Activated CD4-positive, alpha-beta T cell treated with anti-CD3 and anti-CD28 coated beads, Interleukin-2, Interleukin-4, amounts not matched to agents 100 ng/mL and 50 ng/mL, durations not matched to agents 16 hours and 8 hours (primary cell): Measurements from ENCODE around the gene CMTR1.
A peak's percentile ranks its signal among the peaks of the same experiment; 100 is the strongest.

Experiments
- DNase-seq: peaks from one replicate; pipeline ENCODE4 v3.0.0-alpha.2; 2020; ENCODE audit warnings: low spot score

The CMTR1 gene

DNA sequence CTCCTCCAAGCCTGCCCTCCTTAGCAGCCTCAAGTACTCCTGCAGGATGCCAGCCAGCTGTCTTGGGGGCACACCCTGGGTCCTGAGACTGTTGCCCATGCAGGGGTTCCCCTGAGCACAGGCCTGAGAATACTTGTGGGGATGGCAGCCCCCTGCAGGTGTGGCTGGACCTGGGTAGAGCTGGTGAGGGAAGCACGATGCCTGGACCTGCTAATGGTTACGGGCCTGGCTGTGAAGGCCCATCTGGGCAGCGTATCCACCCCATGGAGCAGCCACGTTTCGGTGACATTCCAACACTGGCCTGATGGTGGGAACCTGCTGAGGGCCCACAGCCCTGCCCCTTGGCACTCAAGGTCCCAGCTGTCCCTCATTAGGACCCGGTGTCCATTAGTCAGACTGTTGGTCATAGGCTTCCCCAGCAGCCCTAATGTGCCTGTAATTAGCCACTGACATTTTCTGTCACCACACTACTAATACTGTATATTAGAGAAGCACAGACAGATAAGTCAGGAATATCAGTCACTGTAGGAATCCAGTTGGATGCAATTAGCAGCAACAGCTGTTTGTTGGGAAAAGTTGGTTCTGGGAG lies 46.3 kb downstream of the CMTR1 start:
- no peak for DNase-seq

DNA sequence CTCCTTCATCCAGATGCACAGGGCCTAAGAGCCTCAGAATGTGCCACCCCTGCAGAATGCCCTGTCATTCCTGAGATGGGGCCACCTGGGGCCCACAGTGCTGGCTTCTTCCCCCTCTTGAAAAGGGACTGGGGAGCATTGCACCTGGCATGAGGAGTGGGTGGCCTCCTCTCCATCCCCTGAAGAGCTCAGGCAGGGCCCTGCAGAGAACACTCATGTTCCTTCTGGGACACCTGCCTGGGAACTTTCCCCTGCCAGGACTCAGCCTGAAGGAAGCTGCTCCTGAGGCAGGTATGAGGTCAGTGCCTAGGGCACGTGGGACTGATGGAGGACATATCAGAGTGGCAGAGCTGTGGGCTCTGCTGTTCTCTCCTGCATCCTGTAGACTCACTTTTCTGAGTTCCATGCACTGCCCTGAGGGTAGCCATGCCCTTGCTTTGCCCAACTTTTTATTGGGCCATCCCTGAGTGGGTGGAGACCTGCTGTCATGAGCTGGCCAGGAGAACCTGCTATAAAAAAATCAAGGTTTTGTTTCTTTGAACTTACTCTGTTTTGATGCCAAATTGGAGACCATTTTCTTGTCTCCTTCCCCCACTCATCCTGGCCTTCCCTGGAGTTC lies 47.2 kb downstream of the CMTR1 start:
- DNase-seq, result no peak

DNA sequence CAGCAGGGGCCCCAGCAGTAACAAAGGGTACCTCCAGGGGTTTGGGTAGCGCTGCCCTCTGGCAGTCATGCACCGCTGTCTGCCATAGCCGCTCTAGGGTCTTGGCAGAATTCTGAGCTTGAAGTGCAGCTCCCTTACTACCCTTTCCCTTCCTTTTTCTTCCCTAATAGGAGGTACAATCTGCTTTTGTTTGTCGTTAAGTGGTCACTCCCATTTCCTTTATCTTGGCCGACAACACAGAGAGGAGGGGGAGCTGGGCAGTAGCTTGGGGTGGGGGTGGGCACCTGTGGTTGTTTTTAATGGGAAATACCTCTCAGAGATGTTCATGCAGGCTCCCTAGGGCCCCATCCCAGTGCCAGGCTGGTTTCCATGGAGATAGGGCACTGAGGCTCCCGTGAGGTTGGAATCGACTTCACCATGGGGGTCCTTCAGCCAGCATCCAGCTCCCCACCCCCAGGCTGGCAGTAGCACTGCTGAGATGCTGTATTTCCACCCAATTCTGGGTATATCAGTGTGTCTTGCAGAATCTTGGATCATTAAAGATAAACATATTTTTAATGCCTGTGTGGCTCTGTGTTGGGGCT lies 48.0 kb downstream of the CMTR1 start:
- no peak for DNase-seq

DNA sequence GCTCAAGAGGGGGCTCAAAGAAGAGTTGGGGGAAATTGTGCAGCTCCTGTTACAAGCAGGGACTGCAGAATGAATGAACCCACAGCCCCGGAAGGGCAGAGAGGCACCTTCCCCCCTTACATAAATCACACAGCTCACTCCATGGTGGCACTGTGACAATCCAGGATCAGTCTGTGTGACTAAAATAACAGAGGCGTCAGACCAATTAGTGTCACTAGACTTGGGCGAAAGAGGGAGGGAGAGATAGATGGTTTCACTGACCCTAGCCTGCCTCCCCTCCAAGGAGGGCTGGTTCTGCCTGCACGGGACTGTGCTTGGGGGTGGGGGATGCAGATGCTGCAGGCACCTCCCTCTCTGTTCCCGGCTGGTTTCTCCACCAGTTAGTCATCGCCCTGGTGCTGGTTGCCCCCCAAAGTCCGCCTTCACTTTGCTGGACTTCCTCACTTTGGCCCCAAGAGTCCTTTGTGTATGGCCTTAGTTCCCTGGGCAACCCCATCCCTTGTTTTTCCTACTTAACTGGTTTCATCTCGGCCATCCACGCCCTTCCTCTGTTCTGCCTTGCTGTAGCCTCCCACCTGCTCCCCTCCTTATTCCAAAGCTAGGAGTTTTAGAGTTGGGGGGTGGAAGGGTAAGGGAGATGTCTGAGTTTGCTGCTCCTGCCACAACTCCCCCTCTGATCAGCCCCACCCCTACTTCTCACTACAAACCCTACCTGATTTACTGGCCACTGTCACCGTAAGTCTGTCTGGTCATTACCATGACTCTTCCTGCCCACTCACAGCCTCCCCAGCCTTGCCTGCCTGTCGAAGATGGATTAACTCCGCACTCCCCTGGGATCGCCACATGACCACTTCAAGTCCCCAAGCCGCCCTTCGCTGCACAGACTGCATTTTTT lies 48.9 kb downstream of the CMTR1 start:
- no peak for DNase-seq

DNA sequence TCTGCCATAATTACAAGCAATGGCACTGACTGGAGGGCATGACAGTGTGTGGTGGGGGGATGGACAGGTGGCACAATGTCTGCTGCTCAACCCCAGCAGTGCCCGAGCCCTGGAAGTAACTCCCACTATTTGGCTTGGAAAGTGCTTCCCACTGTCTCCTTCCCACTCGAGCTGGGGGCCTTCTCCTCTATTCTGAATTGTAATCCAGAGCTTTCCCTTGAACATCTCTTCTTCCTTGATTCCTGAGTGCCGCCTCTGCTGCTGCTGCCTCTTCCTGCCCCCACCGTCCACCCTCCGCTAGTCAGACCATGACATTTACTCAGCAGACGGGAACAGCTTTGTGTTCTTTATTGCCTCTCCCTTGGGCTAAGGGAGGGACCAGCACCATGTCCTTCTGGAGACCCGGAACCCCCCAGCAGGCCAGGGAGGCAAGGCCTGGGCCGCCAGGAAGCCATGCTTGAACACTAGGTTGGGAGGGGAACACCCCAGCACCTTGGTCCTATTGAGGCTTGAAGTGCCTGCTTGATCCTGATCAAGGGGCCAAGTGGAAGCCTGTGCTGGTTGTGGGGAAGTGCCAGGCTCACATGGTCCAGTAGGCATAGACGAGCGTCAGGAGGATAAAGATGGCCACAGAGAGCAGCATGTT lies 49.7 kb downstream of the CMTR1 start:
- no peak for DNase-seq

DNA sequence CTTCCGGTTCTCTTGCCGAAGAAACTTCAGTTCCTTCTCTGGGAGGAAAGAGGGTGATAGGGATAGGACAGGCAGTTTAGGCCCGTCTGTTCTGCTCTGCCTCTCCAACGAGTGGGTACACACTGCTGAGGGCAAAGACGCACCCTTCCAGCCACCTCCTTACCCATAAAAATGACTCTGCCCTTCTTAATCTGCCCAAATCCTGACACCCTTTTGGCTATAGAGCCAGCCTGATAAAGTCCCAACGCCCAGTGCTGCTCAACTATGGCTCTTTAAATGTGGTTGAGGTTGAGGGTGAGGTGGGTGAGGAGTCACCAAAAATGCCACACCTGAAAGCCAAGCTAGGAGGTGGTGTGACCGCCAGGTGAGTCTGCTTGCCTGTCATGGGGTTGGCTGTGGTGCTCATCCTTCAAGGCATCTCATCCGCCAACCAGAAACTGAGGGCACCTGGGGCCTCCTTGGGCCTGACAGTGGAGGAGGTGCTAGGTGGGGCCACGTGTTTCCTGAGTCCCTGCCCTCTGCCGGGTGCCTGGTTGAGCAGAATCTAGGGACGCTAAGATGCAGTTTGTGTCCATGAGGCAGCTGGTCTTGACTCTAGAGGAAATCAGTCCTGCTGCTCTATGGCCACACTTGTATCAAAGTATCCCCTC lies 50.4 kb downstream of the CMTR1 start:
- no peak for DNase-seq

DNA sequence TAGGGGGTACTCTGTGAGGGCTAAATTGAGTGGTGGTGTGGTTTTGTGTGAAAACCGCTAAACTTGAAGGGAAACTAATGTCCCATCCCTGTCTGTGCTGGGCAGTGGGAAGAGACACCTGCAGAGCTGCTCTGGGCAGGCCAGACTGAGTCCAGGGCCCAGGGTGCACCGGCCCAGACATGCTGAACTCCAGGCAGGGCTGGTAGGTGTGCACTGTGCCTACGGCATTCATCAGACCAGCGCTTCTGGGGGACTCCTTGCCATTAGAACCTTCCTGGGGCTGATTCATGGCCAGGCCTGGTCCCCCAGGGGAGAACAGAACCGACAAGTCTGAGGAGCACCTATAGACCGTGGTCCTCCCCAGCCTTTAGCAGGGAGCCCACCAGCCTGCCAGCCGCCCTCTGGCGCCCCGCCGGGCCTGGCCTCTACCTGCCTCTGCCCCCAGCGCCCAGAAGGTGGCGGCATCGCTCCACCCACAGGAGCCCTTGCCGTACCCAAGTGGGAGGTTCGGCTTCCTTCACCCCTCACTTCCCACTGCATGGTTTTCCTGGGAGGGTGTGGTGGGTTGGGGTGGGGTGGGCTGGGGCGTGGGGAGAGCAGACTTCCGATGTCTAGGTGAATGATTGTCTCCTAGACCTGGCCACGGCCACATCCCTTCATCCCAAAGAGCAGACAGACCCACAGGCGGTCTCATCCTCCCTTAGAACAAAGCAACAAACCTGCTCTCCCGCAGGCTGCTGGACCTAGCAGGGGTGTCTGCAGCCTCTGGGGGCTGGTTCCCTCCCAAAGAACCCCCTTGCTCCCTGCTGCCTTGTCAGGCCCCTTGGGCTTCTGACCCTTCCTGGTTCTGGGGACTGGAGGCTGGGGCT lies 51.1 kb downstream of the CMTR1 start:
- DNase-seq, result peak; percentile 60

DNA sequence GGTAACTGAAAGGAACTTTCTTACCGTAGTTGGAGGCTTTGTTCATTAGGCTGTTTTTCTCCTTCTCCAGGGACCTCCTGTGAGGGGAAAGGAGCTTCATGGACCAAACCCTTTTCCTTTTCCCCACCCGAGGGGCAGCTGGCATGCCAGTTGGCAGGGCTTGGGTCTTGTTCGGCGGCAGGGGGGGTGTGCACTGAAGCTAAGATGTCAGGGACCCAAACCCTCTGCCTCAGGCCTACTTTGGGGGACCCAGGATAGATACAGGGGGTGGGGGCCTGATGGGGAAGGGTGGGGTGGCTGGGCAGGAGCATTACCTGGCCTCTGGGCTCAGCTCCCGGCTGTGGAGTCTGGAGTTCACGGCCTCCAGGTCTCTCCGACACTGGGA lies 51.8 kb downstream of the CMTR1 start:
- no peak for DNase-seq

DNA sequence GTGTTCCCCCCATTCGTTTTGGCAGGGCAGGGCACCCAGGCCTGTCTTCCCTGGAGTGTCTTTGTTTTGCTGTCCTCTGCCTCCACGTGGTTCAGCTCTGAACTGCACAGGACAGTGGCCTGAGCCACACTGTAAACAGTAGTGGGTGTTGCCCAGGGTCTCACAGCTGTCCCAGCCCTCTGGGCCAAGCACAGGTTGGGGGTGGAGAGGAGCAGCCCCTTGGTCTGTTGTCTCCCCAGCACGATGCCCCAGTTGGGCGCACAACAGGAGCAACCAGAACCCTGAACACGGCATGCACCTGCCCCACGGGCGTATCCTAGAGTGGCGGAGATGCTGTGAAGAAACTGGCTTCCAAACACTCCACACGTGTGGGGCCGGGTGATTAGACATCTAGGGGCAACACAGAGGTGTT lies 52.3 kb downstream of the CMTR1 start:
- DNase-seq, result no peak

DNA sequence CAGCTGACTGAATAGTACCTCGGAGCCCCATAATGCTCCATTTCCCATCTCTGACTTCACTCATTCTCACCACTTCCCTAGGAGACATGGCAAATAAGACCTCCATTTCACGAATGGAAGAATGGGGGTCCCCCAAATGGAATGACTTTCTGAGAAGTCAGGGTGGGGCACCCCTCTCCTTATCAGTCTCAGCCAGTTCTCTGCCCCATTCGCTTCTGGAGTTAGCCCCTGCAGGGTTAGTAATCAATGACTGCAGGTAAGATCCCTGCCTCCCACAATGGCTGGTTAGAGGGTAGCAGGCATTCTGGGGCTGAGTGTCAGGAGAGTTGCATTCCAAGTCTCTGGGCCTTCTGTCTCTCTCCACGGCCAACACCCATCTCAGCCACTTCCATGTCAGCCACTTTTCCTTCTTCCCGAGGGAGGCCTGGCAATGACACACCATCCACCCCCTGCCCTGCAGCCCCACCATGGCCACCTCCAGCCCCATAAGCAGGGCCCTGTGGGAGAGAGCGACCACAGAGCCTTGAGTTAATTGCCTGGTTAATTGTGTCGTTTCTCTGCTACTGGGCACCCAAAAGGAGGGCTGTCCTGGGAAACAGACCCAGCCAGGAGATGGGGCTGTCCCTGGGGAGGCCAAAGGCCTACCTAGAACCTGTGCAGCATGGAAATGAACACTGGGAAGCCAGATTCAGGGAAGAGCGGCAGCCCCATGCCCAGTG lies 53.3 kb downstream of the CMTR1 start:
- DNase-seq, result no peak

DNA sequence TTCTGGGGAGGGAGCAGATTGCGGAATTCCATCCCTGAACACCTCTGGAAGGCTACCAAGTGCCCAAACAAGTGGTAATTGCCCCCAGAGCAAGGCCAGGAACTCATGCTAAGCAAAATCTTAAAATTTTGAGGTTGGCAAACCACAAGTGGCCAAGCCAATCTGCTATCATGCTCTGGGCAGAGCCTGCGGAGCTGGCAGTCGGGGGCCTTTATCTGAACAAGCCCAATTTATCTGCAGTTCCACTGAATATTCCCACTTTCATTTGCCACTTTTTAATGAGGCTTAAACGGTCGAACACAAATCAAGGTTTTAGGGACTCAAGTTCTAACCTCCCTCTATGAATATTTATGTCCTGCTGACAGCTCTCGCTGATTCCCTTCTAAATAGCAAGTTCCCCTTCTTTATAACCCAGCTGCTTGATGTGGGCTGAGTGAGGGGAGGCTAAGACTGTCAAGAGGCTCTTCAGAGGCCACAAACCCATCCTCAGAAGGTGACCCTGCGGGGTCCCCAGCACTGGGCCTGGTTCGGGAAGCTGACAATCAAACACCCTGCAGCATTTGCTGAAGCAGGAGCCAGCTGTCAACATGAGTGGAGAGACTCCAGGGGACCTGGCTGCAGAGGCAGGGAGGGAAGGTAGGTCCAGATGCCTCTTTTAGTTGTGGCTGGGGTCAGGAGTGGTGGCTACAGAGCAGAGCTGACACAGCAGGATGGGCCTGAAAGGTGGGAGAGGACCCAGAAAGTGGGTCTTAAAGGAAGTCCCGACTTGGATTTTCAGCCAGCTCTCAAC lies 54.8 kb downstream of the CMTR1 start:
- no peak for DNase-seq

DNA sequence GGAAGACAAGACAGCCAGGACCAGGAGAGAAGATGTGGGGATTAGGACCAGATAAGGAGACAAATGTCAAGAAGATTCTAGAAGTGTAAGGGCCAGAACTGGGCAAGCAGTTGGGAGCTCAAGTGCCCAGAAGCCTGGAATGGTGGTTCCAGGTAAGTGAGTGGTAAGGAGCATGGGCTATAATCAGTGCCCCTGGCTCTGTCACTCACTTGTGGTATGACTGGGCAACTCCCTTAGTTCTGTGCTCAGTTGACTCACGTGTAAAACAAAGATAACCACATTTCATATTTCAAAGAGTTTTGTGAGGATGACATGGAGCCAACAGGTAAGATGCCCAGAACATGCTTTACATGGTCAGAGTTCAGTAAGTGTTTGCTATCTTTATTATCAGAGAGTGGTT lies 55.5 kb downstream of the CMTR1 start:
- DNase-seq, result peak; percentile 35

DNA sequence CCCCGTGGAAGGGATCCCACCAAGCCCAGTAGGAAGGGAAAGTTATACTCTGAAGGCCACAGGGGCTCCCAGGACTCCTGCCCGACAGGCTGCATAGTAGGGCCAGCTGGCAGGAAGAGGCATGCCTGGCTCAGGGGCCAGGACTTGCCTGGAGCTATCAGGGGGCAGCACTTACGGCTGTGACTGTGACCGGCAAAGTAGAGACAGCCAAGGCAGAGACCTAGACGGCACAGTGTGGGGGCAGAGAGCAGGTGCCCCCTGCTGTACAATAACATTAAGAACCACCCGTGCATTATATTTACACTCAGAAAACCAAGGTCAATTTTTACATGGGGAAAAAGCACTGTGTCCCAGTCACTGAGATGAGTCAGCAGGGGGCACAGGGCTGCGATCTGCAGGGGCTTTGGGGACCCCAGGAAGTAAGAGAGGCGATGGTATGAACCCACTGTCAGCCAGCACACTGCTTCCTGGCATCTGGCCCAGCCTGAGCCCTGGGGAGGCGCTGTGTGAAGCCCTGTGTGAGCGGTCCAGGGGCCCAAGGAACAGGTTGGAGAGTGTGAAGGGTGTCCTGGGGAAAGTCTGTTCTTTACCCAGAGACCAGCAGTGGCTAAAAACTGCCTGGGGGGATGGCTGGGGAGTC lies 56.8 kb downstream of the CMTR1 start:
- DNase-seq, result no peak

DNA sequence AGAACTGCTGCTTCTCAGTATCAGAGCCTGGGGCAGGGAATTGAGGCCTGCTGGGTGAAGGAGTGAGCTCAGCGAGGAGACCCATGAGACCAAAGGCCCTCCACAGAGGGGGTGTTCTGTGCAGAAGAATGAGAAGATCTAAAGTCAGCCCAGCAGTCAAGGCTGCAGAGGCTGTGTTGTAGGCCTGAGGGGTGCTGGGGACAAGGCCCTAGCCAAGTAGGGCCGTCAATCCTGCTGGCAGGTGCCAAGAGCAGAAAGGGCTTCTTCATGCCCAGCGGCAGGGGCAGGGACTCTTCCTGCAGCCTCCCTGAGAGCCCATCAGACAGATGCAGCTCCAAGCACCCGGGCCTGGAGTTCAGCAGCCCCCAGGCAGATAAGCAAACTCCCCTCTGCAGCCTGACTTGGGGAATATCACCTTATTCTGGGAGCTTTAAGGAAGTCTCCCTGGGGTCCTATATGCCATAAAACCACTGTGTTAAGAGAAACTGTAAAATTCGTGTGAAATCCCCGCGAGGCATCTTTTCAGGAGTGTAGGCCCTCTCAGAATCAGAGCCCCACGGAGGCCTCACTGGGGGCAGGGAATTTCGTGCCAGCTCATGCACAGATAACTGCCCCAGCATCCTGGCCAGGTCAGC lies 57.6 kb downstream of the CMTR1 start:
- DNase-seq, result no peak

DNA sequence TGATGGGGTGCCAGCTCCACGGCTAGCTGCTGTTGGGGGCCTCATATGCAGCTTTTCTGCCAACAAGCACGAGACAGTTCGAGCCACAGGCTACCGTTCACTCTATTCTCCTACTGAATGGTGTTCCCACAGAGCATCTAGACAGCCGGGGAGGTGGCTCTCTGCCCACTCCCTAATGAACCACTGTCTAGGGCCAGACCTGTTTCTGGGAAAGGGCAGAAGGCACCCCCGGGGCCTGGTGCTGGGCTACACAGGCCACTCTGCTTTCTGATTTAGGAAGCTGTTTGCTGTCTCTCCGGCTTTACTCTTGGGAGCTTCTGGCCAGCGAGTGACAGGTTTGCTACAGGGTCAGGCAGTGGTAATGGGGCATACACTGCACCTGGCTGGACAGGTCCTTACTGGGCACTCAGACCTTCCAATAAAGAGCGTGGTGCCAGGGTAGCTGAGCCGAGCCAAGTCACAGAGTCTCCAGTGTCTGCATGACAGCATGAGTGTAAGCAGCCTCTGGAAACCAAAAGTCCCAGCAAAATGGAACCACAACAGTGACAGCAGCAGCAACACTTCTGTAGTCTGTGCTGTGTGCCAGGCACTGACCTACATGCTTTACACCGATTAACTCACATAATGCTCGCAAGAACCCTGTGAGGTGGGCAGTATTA lies 58.3 kb downstream of the CMTR1 start:
- DNase-seq, result no peak

DNA sequence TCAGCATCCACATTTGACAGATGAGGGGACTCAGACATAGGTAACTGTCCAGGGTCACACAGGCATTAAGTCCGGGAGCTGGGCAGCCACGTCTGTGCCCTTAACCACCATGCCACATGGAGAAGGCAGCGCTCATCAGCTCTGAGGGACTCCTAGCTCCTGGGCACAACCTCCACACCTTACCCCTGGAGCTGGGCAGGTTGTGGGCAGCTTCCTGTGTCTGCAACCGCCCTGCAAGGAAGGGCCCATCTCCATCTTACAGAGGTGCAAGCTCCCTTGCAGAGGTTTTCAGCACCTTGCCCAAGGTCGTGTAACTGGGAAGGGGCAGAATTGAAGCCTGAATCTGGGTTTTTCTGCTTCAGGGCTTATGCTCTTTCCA lies 58.8 kb downstream of the CMTR1 start:
- DNase-seq, result no peak

DNA sequence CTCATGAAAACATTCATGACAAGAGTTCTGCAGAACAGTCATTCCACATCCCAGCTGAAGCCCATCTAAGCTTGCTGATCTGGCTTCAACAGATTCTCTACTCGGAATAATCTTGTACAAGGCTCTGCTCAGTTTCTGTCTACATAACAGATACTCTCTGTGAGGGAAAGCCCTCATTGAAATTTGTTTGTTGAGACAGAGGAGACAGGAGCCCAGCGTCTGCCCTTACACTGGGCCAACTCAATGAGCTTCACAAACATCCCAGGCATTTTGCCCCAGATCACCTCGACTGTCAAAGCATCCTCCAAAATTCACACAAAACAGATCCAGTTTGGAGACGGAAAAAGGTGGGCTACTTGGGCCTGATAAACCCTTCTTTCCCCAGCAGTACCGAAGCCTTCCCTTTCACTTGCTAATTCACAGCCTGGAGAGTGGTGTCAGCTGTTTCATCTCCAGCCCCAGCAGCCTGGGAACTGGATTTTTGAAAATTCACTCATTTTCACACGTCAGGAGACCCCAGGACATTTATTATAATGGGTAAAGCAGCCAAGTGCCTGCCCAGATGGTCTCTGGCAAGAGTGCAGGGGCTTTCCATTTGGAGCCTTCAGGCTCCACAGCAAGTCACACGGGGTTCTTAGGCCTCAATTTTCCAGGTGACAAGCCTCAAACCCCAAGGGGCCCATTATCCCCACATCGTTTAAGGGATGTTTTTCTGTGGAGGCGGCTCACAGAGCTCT lies 59.4 kb downstream of the CMTR1 start:
- DNase-seq, result no peak
